ENCODE data around the gene ROBO2.

ROBO2 gene

DNA sequence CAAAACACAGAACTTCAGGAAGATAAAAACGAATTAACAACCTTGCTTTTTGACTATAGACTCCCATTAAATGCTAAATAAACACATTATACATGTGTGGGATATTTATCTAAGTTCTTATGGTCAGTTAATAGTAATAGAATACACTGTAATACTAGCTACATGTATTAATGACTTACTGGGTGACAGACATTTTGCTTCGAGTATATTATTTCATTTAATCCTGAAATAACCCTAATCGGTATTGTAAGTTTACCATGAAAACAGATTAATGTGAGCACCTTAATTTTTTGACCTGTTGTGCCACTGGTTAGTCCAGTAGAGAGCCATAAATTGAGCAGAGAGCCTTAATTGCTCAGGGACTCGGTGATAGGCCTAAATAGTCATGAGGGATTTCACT is 151.1 kb downstream of the ROBO2 start:
- H3K27ac ChIP-seq (ENCODE audit: extremely low read depth, low read depth, low read length) = peak overlapping the region; percentile 86
- 0 out of 2 replicates have a peak, but pooled peaks cover 5% of the 10 kb centered on the region for H3K4me1 ChIP-seq (ENCODE audit: control insufficient read depth, insufficient read depth, low read length)
- H3K36me3 ChIP-seq (ENCODE audit: control insufficient read depth in 2 of 2, insufficient read depth in 1 of 2, low read length in 2 of 2) = no peaks in the 10 kb centered on the region
- H3K9me3 ChIP-seq (ENCODE audit: control insufficient read depth, insufficient read depth, low read depth, low read length) = no peaks in the 10 kb centered on the region
- H3K4me3 ChIP-seq (ENCODE audit: low read depth, low read length) = no peak overlapping the region
- POLR2A ChIA-PET = no interaction called here
- CTCF ChIA-PET = no interaction called here
- no peak for TF ChIP-seq ZNF132 (tag by site-specific recombination; IDR thresholded peaks at IDR 0.05; ENCODE audit: borderline replicate concordance)
- TF ChIP-seq SCRT1 (tag by site-specific recombination; IDR thresholded peaks at IDR 0.05; ENCODE audit: borderline replicate concordance) = peak; percentile 20; the same call in 1 of the 2 replicates
- TF ChIP-seq ZNF548 (tag by site-specific recombination; IDR thresholded peaks at IDR 0.05) = no peak
- TF ChIP-seq ZNF571 (tag by site-specific recombination; IDR thresholded peaks at IDR 0.05) = no peak
- TF ChIP-seq WT1 (tag by site-specific recombination; IDR thresholded peaks at IDR 0.05) = peak; percentile 31; the same call in 1 of the 2 replicates
- TF ChIP-seq, protein P1, sequence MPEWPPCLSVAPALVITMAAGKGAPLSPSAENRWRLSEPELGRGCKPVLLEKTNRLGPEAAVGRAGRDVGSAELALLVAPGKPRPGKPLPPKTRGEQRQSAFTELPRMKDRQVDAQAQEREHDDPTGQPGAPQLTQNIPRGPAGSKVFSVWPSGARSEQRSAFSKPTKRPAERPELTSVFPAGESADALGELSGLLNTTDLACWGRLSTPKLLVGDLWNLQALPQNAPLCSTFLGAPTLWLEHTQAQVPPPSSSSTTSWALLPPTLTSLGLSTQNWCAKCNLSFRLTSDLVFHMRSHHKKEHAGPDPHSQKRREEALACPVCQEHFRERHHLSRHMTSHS (tag by site-specific recombination; IDR thresholded peaks at IDR 0.05) = no peak
- TF ChIP-seq ZBTB20 (tag by site-specific recombination; IDR thresholded peaks at IDR 0.05) = no peak
- TF ChIP-seq SETDB1 (IDR thresholded peaks at IDR 0.05; ENCODE audit: insufficient read length, low read length) = no peak
- no peak for TF ChIP-seq GLIS2 (tag by site-specific recombination; IDR thresholded peaks at IDR 0.05)
- TF ChIP-seq, protein P2, sequence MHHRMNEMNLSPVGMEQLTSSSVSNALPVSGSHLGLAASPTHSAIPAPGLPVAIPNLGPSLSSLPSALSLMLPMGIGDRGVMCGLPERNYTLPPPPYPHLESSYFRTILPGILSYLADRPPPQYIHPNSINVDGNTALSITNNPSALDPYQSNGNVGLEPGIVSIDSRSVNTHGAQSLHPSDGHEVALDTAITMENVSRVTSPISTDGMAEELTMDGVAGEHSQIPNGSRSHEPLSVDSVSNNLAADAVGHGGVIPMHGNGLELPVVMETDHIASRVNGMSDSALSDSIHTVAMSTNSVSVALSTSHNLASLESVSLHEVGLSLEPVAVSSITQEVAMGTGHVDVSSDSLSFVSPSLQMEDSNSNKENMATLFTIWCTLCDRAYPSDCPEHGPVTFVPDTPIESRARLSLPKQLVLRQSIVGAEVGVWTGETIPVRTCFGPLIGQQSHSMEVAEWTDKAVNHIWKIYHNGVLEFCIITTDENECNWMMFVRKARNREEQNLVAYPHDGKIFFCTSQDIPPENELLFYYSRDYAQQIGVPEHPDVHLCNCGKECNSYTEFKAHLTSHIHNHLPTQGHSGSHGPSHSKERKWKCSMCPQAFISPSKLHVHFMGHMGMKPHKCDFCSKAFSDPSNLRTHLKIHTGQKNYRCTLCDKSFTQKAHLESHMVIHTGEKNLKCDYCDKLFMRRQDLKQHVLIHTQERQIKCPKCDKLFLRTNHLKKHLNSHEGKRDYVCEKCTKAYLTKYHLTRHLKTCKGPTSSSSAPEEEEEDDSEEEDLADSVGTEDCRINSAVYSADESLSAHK (tag by site-specific recombination; IDR thresholded peaks at IDR 0.05) = no peak; the same call in 1 of the 2 replicates
- no peak for TF ChIP-seq ZNF792 (tag by site-specific recombination; IDR thresholded peaks at IDR 0.05)
- TF ChIP-seq ZBTB17 (tag by site-specific recombination; IDR thresholded peaks at IDR 0.05) = peak; percentile 31; the same call in 1 of the 2 replicates
- TF ChIP-seq, protein P3, sequence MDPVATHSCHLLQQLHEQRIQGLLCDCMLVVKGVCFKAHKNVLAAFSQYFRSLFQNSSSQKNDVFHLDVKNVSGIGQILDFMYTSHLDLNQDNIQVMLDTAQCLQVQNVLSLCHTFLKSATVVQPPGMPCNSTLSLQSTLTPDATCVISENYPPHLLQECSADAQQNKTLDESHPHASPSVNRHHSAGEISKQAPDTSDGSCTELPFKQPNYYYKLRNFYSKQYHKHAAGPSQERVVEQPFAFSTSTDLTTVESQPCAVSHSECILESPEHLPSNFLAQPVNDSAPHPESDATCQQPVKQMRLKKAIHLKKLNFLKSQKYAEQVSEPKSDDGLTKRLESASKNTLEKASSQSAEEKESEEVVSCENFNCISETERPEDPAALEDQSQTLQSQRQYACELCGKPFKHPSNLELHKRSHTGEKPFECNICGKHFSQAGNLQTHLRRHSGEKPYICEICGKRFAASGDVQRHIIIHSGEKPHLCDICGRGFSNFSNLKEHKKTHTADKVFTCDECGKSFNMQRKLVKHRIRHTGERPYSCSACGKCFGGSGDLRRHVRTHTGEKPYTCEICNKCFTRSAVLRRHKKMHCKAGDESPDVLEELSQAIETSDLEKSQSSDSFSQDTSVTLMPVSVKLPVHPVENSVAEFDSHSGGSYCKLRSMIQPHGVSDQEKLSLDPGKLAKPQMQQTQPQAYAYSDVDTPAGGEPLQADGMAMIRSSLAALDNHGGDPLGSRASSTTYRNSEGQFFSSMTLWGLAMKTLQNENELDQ (tag by site-specific recombination; IDR thresholded peaks at IDR 0.05; ENCODE audit: low read depth) = no peak
- TF ChIP-seq, protein P4, sequence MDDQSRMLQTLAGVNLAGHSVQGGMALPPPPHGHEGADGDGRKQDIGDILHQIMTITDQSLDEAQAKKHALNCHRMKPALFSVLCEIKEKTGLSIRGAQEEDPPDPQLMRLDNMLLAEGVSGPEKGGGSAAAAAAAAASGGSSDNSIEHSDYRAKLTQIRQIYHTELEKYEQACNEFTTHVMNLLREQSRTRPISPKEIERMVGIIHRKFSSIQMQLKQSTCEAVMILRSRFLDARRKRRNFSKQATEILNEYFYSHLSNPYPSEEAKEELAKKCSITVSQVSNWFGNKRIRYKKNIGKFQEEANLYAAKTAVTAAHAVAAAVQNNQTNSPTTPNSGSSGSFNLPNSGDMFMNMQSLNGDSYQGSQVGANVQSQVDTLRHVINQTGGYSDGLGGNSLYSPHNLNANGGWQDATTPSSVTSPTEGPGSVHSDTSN (CRISPR knock-in tag; IDR thresholded peaks at IDR 0.05) = no peak
- no peak for TF ChIP-seq ZNF2 (tag by site-specific recombination; IDR thresholded peaks at IDR 0.05)
- peak; percentile 73 for TF ChIP-seq ZNF664 (tag by site-specific recombination; IDR thresholded peaks at IDR 0.05)
- TF ChIP-seq MEIS1 (CRISPR knock-in tag; IDR thresholded peaks at IDR 0.05; ENCODE audit: borderline replicate concordance) = no peak
- TF ChIP-seq, protein P5, sequence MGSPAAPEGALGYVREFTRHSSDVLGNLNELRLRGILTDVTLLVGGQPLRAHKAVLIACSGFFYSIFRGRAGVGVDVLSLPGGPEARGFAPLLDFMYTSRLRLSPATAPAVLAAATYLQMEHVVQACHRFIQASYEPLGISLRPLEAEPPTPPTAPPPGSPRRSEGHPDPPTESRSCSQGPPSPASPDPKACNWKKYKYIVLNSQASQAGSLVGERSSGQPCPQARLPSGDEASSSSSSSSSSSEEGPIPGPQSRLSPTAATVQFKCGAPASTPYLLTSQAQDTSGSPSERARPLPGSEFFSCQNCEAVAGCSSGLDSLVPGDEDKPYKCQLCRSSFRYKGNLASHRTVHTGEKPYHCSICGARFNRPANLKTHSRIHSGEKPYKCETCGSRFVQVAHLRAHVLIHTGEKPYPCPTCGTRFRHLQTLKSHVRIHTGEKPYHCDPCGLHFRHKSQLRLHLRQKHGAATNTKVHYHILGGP (tag by site-specific recombination; IDR thresholded peaks at IDR 0.05) = peak; percentile 10; the same call in 1 of the 2 replicates
- no peak for TF ChIP-seq ZNF19 (tag by site-specific recombination; IDR thresholded peaks at IDR 0.05; ENCODE audit: low read depth)
- TF ChIP-seq, protein P6, sequence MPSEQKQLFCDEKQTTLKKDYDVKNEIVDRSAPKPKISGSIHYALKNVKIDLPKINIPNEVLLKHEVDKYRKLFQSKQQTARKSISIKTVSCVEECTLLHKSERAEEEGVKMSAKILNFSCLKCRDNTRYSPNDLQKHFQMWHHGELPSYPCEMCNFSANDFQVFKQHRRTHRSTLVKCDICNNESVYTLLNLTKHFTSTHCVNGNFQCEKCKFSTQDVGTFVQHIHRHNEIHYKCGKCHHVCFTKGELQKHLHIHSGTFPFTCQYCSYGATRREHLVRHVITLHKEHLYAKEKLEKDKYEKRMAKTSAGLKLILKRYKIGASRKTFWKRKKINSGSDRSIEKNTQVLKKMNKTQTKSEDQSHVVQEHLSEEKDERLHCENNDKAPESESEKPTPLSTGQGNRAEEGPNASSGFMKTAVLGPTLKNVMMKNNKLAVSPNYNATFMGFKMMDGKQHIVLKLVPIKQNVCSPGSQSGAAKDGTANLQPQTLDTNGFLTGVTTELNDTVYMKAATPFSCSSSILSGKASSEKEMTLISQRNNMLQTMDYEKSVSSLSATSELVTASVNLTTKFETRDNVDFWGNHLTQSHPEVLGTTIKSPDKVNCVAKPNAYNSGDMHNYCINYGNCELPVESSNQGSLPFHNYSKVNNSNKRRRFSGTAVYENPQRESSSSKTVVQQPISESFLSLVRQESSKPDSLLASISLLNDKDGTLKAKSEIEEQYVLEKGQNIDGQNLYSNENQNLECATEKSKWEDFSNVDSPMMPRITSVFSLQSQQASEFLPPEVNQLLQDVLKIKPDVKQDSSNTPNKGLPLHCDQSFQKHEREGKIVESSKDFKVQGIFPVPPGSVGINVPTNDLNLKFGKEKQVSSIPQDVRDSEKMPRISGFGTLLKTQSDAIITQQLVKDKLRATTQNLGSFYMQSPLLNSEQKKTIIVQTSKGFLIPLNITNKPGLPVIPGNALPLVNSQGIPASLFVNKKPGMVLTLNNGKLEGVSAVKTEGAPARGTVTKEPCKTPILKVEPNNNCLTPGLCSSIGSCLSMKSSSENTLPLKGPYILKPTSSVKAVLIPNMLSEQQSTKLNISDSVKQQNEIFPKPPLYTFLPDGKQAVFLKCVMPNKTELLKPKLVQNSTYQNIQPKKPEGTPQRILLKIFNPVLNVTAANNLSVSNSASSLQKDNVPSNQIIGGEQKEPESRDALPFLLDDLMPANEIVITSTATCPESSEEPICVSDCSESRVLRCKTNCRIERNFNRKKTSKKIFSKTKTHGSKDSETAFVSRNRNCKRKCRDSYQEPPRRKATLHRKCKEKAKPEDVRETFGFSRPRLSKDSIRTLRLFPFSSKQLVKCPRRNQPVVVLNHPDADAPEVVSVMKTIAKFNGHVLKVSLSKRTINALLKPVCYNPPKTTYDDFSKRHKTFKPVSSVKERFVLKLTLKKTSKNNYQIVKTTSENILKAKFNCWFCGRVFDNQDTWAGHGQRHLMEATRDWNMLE (tag by site-specific recombination; conservative IDR thresholded peaks at IDR 0.05; ENCODE audit: low read depth) = no peak
- TF ChIP-seq, protein P7, sequence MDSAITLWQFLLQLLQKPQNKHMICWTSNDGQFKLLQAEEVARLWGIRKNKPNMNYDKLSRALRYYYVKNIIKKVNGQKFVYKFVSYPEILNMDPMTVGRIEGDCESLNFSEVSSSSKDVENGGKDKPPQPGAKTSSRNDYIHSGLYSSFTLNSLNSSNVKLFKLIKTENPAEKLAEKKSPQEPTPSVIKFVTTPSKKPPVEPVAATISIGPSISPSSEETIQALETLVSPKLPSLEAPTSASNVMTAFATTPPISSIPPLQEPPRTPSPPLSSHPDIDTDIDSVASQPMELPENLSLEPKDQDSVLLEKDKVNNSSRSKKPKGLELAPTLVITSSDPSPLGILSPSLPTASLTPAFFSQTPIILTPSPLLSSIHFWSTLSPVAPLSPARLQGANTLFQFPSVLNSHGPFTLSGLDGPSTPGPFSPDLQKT (IDR thresholded peaks at IDR 0.05; ENCODE audit: borderline replicate concordance, low read depth, low read length) = no peak
- TF ChIP-seq ZNF514 (tag by site-specific recombination; IDR thresholded peaks at IDR 0.05) = no peak
- no peak for TF ChIP-seq ZNF677 (tag by site-specific recombination; IDR thresholded peaks at IDR 0.05)
- TF ChIP-seq ZNF777 (tag by site-specific recombination; IDR thresholded peaks at IDR 0.05; ENCODE audit: borderline replicate concordance) = no peak

Data from HEK293 (cell line).